GM12872 (cell line): ENCODE measurements around the gene YES1.

Experiments used
- CTCF ChIP-seq: IDR thresholded peaks from 3 replicates; pipeline ENCODE4 v1.5.1; 2011; ENCODE audit warnings: low read depth, mild to moderate bottlenecking, low read length, moderate library complexity; ENCODE audit not compliant: insufficient read depth

YES1 gene

GRCh38 chr18:832085-832681 lies 20.1 kb upstream of the YES1 start:
- TF ChIP-seq CTCF, result peak; percentile 16; the same call in 1 of the 3 replicates

- TF ChIP-seq CTCF, result no peak
These were observed 18.4 kb upstream of the YES1 start for GRCh38 chr18:830315-830901.

GRCh38 chr18:829432-829831 lies 17.4 kb upstream of the YES1 start:
- TF ChIP-seq CTCF, result no peak

GRCh38 chr18:827093-827677 lies 15.1 kb upstream of the YES1 start:
- TF ChIP-seq CTCF, result no peak

GRCh38 chr18:825891-826585 lies 14.0 kb upstream of the YES1 start:
- no peak for TF ChIP-seq CTCF

GRCh38 chr18:824179-824578 lies 12.1 kb upstream of the YES1 start:
- no peak for TF ChIP-seq CTCF

GRCh38 chr18:820591-821165 lies 8.6 kb upstream of the YES1 start:
- TF ChIP-seq CTCF, result no peak
